Measurements from ENCODE around the gene TNFRSF12A. TPM values are rescaled to one million over a fixed set of nuclear protein-coding genes. Genes with fewer than 3 reads are reported as not detected.

TNFRSF12A gene
- total RNA-seq, 1 experiment from 2014 or later, result 147 TPM

DNA sequence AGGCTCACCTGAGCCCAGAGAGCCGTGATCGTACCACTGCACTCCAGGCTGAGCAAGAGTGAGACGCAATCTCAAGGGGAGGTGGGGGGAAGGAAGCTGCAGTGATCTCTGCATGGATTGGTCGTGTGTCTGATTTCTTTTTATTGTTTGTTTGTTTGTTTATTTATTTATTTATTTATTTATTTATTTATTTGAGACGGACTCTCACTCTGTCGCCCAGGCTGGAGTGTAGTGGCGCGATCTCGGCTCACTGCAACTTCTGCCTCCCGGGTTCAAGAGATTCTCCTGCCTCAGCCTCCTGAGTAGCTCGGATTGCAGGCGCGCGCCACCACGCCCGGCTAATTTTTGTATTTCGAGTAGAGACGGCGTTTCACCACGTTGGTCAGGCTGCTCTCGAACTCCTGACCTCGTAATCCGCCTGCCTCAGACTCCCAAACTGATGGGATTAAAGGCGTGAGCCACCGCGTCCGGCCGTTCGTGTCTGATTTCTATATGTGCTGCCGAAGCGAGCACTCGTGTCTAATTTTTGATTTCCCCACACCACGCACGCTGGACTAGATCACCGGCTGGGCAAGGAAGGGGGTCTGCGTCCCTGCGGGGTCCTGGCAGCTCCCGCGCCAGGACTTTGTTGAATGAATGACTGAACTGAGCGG lies 448 bp upstream of the TNFRSF12A start:
- H3K4me3 Mint-ChIP-seq, result peak overlapping the region; percentile 93 to 96
- no peak overlapping the region for H3K56ac ChIP-seq (ENCODE audit: insufficient read length, low read depth, low read length)
- H3K23me2 ChIP-seq (ENCODE audit: insufficient read length, low read depth, low read length, poor library complexity, severe bottlenecking), result peaks cover 33% of the 10 kb centered on the region
- H3K27me3 Mint-ChIP-seq (ENCODE audit: low read depth), result peaks cover 7% of the 10 kb centered on the region; the same call in 1 of the 2 replicates
- no peaks in the 10 kb centered on the region for H3K27me3 ChIP-seq (ENCODE audit: insufficient read depth, low read length)
- no peak overlapping the region for H3K9ac ChIP-seq (ENCODE audit: extremely low read depth, insufficient read length, low read length)
- peaks cover 38 to 66% of the 10 kb centered on the region in 2 experiments for H3K4me1 Mint-ChIP-seq
- H4K91ac ChIP-seq (ENCODE audit: insufficient read length, low read depth, low read length), result no peak overlapping the region
- peak overlapping the region; percentile 77 to 95 (median 93); a peak in 5 of 7 replicates for H3K27ac Mint-ChIP-seq
- H3K79me2 ChIP-seq (ENCODE audit: insufficient read depth, low read length), result peaks cover 9% of the 10 kb centered on the region; the same call in 1 of the 2 replicates
- peaks cover 22 to 42% (median 30%) of the 10 kb centered on the region in 3 experiments for H3K36me3 Mint-ChIP-seq (ENCODE audit: insufficient read depth in 1 of 3, low read depth in 3 of 3)
- peaks cover 2% of the 10 kb centered on the region; the same call in 1 of the 2 replicates for H3K4me1 ChIP-seq (ENCODE audit: insufficient read depth, low read length)
- no peak overlapping the region for H2BK15ac ChIP-seq (ENCODE audit: low read depth, low read length)
- H3K9me3 ChIP-seq (ENCODE audit: control insufficient read depth, low read depth, low read length), result no peaks in the 10 kb centered on the region
- no peak overlapping the region for H2AK5ac ChIP-seq (ENCODE audit: insufficient read length, low read length)
- peak overlapping the region; percentile 44 for H3K18ac ChIP-seq (ENCODE audit: insufficient read length, low read depth, low read length)
- no CpG with 5 or more reads among the region's 40 CpGs for WGBS (ENCODE audit: extremely low coverage, insufficient read length, low lambda C conversion rate)
- no peak overlapping the region for H2BK5ac ChIP-seq (ENCODE audit: insufficient read length, low read length)
- no peak overlapping the region for H2BK120ac ChIP-seq (ENCODE audit: low read depth, low read length, poor library complexity, severe bottlenecking)
- no peak overlapping the region for H2BK20ac ChIP-seq (ENCODE audit: low read depth, low read length, poor library complexity, severe bottlenecking)
- no peaks in the 10 kb centered on the region; a peak in 2 of 5 replicates for H3K9me3 Mint-ChIP-seq
- no peak overlapping the region for H3T11ph ChIP-seq (ENCODE audit: low read length)
- no peak overlapping the region for H3K14ac ChIP-seq (ENCODE audit: insufficient read depth, low read length)
- peak overlapping the region; percentile 51 for H3K4me2 ChIP-seq (ENCODE audit: insufficient read depth, insufficient read length, low read length)
- H2AFZ ChIP-seq (ENCODE audit: low read length), result no peak overlapping the region
- H4K5ac ChIP-seq (ENCODE audit: insufficient read length, low read depth, low read length), result no peak overlapping the region
- H3K4ac ChIP-seq (ENCODE audit: low read depth, low read length), result no peak overlapping the region
- no peak overlapping the region for H2BK12ac ChIP-seq (ENCODE audit: insufficient read length, low read depth, low read length)
- H3K27ac ChIP-seq (ENCODE audit: insufficient read length, low read depth, low read length), result no peak overlapping the region
- TF ChIP-seq, protein P1, sequence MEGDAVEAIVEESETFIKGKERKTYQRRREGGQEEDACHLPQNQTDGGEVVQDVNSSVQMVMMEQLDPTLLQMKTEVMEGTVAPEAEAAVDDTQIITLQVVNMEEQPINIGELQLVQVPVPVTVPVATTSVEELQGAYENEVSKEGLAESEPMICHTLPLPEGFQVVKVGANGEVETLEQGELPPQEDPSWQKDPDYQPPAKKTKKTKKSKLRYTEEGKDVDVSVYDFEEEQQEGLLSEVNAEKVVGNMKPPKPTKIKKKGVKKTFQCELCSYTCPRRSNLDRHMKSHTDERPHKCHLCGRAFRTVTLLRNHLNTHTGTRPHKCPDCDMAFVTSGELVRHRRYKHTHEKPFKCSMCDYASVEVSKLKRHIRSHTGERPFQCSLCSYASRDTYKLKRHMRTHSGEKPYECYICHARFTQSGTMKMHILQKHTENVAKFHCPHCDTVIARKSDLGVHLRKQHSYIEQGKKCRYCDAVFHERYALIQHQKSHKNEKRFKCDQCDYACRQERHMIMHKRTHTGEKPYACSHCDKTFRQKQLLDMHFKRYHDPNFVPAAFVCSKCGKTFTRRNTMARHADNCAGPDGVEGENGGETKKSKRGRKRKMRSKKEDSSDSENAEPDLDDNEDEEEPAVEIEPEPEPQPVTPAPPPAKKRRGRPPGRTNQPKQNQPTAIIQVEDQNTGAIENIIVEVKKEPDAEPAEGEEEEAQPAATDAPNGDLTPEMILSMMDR (conservative IDR thresholded peaks at IDR 0.05), result no peak
- DNase-seq, result no peak
- H3K23ac ChIP-seq (ENCODE audit: insufficient read length, low read depth, low read length), result no peak overlapping the region
- H4K20me1 ChIP-seq (ENCODE audit: control insufficient read depth, insufficient read depth, insufficient read length), result no peaks in the 10 kb centered on the region
- H4K8ac ChIP-seq (replicated peaks; ENCODE audit: insufficient read length, low read depth, low read length), result no peak overlapping the region
- no peaks in the 10 kb centered on the region for H3K79me1 ChIP-seq (ENCODE audit: insufficient read depth, low read depth, low read length, poor library complexity, severe bottlenecking)

Data from H9 (cell line).